ENCODE data around the gene TTYH2.
"Not testable (repeated sequence)": the region's sequence is repeated elsewhere in the genome, so short reads cannot be mapped to it uniquely, and the experiment has no call there.

TTYH2 gene

DNA sequence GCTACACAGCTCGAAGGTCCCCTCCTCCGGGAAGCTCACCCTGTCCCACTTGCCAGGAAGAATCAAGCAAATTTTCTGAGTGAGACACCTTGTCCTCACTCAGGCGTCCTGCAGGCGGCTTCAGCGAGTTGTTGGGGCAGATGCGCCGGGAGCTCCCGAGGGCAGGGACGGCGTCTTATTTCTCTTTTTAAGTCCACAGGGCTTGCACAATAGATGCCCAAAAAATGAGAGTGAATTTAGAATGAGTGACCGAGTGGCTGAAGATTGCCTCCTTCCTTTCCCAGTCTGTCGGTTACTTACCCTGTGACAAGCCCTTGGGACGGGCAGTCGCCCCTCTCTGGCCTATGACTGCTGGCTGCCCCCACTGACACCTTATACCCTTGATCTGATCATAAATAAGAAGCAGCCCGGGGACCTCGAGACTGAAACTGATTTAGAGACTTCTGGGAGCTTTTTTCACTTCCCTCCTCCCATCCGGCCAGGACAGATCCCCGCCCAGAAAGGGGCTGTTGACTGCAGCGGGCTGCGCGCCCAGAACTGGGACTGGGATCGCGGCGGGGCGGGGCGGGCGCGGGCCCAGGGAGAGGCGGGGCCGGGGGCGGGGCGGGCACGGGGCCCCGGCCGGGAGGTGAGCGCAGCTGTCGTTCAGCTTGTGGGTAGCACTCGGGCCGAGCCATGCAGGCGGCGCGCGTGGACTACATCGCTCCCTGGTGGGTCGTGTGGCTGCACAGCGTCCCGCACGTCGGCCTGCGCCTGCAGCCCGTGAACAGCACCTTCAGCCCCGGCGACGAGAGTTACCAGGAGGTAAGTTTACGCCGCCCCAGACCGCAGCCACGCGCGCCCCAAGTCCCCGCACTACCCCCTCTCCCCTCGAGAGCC is at the start of gene TTYH2:
TTYH2 (plus strand) TSS at position 659 of the 879 bp plus-strand sequence; CDS start at position 676, 17 bp downstream.
- DNase-seq (ENCODE audit: low read depth) = peak; percentile 89

DNA sequence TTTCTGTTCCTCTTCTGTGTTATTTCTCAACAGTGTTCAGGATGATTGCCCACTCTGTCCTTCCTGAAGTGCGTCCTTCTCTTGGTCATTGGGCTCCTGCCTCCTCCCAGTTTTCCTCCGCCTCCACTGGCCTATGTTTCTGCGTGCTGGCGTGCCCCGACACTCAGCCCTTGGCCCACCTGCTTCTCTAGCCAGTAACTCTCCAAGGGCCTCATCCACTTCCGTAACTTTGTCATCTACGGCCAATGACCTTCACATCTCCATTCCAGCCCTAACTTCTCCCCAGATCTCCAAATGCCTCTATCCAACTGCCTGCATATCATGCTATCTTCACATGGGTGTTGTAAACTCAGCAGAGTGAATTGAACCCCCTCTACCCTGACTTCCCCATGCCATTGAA is 49.5 kb upstream of the TTYH2 start:
- DNase-seq (ENCODE audit: low read depth) = no peak

GRCh38 chr17:74164446-74165045 is 48.8 kb upstream of the TTYH2 start:
- DNase-seq (ENCODE audit: low read depth) = no peak

DNA sequence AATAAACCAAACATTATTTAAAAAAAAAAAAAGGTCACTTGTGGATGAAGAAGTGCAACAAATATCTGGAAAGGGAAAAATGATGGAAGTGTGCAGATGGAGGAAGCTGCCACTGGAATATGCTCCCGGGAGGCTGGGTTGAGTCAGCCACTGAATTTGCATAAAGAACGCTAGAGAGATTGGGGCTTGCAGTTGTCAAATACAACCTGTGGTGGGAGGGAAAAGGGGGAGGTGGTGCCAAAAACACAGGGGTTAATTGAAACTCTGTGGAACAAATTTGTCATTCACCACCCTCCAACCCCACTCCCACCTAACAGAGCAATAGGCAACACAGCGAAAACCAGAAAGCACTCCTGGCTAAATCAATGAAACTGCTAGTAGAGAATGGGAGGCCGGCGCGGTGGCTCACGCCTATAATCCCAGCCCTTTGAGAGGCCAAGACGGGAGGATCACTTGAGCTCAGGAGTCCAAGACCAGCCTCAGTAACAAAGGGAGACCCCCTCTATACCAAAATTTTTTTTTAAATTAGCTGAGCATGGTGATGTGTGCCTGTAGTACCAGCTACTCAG is 47.5 kb upstream of the TTYH2 start:
- DNase-seq (ENCODE audit: low read depth) = no peak

GRCh38 chr17:74170924-74171323 is 42.4 kb upstream of the TTYH2 start:
- no peak for DNase-seq (ENCODE audit: low read depth)

GRCh38 chr17:74172700-74173099 is 40.7 kb upstream of the TTYH2 start:
- DNase-seq (ENCODE audit: low read depth) = no peak

- peak; percentile 37 for DNase-seq (ENCODE audit: low read depth)
These were observed 36.8 kb upstream of the TTYH2 start for GRCh38 chr17:74176546-74177001.

GRCh38 chr17:74177018-74177450 is 36.3 kb upstream of the TTYH2 start:
- no peak for DNase-seq (ENCODE audit: low read depth)

GRCh38 chr17:74179576-74179975 is 33.8 kb upstream of the TTYH2 start:
- DNase-seq (ENCODE audit: low read depth) = no peak

- DNase-seq (ENCODE audit: low read depth) = no peak
These were observed 33.0 kb upstream of the TTYH2 start for GRCh38 chr17:74180336-74180735.

GRCh38 chr17:74181341-74181740 is 32.0 kb upstream of the TTYH2 start:
- no peak for DNase-seq (ENCODE audit: low read depth)

GRCh38 chr17:74182041-74182723 is 31.2 kb upstream of the TTYH2 start:
- no peak for DNase-seq (ENCODE audit: low read depth)

- DNase-seq (ENCODE audit: low read depth) = no peak
These were observed 30.0 kb upstream of the TTYH2 start for GRCh38 chr17:74183411-74183810.

GRCh38 chr17:74185571-74186185 is 27.7 kb upstream of the TTYH2 start:
- no peak for DNase-seq (ENCODE audit: low read depth)

- DNase-seq (ENCODE audit: low read depth) = no peak
These were observed 26.9 kb upstream of the TTYH2 start for GRCh38 chr17:74186498-74186897.

DNA sequence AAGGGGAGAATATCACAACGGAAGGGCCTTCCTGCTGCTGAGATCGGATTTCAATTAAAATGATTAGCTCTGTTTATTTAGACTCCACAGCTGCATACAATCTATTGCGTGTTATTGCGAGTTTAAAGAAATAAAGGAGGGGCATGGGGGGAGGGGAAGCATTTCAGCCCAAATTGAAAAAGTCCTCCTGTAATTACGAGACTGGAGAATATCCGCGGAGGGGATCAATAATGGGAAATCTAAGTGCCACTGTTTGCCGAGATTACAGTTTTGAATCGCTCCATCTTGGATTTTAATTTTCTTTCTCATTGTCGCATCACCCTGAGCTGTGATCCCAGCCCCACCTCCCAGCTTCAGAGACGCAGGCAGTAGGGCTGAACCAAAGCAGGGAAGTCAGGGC is 25.6 kb upstream of the TTYH2 start:
- DNase-seq (ENCODE audit: low read depth) = no peak

- not testable (repeated sequence) for DNase-seq (ENCODE audit: low read depth)
These were observed 24.7 kb upstream of the TTYH2 start for GRCh38 chr17:74188687-74189086.

- DNase-seq (ENCODE audit: low read depth) = peak; percentile 56
These were observed 23.2 kb upstream of the TTYH2 start for GRCh38 chr17:74190154-74190553.

- DNase-seq (ENCODE audit: low read depth) = peak; percentile 39
These were observed 22.5 kb upstream of the TTYH2 start for GRCh38 chr17:74190807-74191406.

GRCh38 chr17:74192950-74193781 is 20.2 kb upstream of the TTYH2 start:
- DNase-seq (ENCODE audit: low read depth) = no peak

DNA sequence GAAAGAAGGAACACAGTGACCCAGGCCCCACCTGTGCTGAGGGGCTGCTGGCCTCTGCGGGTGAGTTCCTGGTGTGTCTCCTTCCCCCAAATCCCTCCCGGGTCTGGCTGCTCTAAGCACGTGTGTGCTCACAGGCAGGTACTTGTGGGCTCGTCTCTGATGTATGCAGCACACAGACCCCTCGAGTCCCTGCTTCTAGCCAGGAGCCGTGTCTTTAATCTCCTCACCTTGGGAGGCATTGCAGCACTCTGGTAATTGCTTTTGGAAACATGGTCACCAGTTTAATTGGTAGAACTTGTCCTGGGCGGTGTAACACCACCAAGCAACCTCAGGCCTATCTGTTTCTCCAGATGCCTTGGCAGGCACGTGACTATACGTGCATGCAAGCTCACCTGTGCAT is 18.7 kb upstream of the TTYH2 start:
- no peak for DNase-seq (ENCODE audit: low read depth)
